A549 treated with CORT108297 at 1 μM for 4 hours (cell line): ENCODE measurements around the gene ZNF92. TPM values are rescaled to one million over a fixed set of nuclear protein-coding genes. Genes with fewer than 3 reads are reported as not detected.

Experiments used
- total RNA-seq: library from RNA; stranded (reverse); fragments of 200-300 nt; extraction: Qiagen RNA extraction; gene quantifications from 5 replicates; pipeline ENCODE4 v1.2.3, GENCODE V29; 2022

ZNF92 gene
- total RNA-seq, result 4.3 to 6.2 TPM (median 4.7 TPM) in 5 replicates

GRCh38 chr7:65373608-65374351, at the start of gene ZNF92:
TSS of gene ZNF92 (plus strand) at chr7:65373855. CDS start at chr7:65373998, 143 bp downstream.

